Stimulated activated CD8-positive, alpha-beta memory T cell treated with anti-CD3 and anti-CD28 coated beads, Interleukin-12 subunit alpha, Interleukin-12 subunit beta, amount 100 ng/mL, for 1 hour (primary cell): ENCODE measurements around the gene CACNA1B.

Experiments used
- DNase-seq: peaks from one replicate; pipeline ENCODE4 v3.0.0-alpha.2; 2020; ENCODE audit warnings: low read depth

The CACNA1B gene

GRCh38 chr9:137920753-137921152, 43.2 kb downstream of the CACNA1B start:
- DNase-seq = no peak

- no peak for DNase-seq
These were observed 46.6 kb downstream of the CACNA1B start for GRCh38 chr9:137924169-137924568.

- DNase-seq = no peak
These were observed 47.3 kb downstream of the CACNA1B start for GRCh38 chr9:137924761-137925369.

GRCh38 chr9:137943655-137944054, 66.1 kb downstream of the CACNA1B start:
- no peak for DNase-seq

GRCh38 chr9:137945581-137945980, 68.0 kb downstream of the CACNA1B start:
- no peak for DNase-seq

GRCh38 chr9:137946993-137947392, 69.4 kb downstream of the CACNA1B start:
- DNase-seq = no peak

GRCh38 chr9:137948642-137949041, 71.1 kb downstream of the CACNA1B start:
- no peak for DNase-seq

GRCh38 chr9:137949260-137949659, 71.7 kb downstream of the CACNA1B start:
- no peak for DNase-seq

- DNase-seq = no peak
These were observed 73.5 kb downstream of the CACNA1B start for GRCh38 chr9:137951107-137951506.

- DNase-seq = no peak
These were observed 74.3 kb downstream of the CACNA1B start for GRCh38 chr9:137951597-137952490.

- no peak for DNase-seq
These were observed 75.5 kb downstream of the CACNA1B start for GRCh38 chr9:137952976-137953666.

GRCh38 chr9:137953683-137954438, 76.3 kb downstream of the CACNA1B start:
- no peak for DNase-seq

GRCh38 chr9:137955224-137955570, 77.6 kb downstream of the CACNA1B start:
- DNase-seq = no peak

- no peak for DNase-seq
These were observed 78.0 kb downstream of the CACNA1B start for GRCh38 chr9:137955586-137955985.

GRCh38 chr9:137956039-137956438, 78.5 kb downstream of the CACNA1B start:
- no peak for DNase-seq

- DNase-seq = no peak
These were observed 79.3 kb downstream of the CACNA1B start for GRCh38 chr9:137956688-137957385.

GRCh38 chr9:137959641-137960411, 82.2 kb downstream of the CACNA1B start:
- no peak for DNase-seq

GRCh38 chr9:137960496-137960895, 82.9 kb downstream of the CACNA1B start:
- DNase-seq = no peak

GRCh38 chr9:137963525-137963924, 85.9 kb downstream of the CACNA1B start:
- no peak for DNase-seq

- no peak for DNase-seq
These were observed 87.7 kb downstream of the CACNA1B start for GRCh38 chr9:137965177-137965795.
